SK-N-MC (cell line): ENCODE data around the gene PPP1R3G.
"Not testable (repeated sequence)": the region's sequence is repeated elsewhere in the genome, so short reads cannot be mapped to it uniquely, and the experiment has no call there.

ENCODE experiments used
- DNase-seq: peaks from one replicate; pipeline ENCODE4 v3.0.0-alpha.2; 2011; ENCODE audit warnings: low read depth, low spot score
- H3K27ac ChIP-seq: fragments of 200-600 bp; sonication (generic); 2 replicates; pipeline ENCODE4 v1.5.1; 2016; ENCODE audit warnings: mixed run types
- H3K36me3 ChIP-seq: fragments of 200-600 bp; sonication (generic); 2 replicates; pipeline ENCODE4 v1.6.1; 2017; ENCODE audit warnings: antibody characterized with exemption, low read length, mixed read lengths; ENCODE audit not compliant: insufficient read depth
- H3K4me3 ChIP-seq: fragments of 200-600 bp; sonication (generic); 2 replicates; pipeline ENCODE4 v1.5.1; 2016
- H3K9ac ChIP-seq: fragments of 200-600 bp; sonication (generic); 2 replicates; pipeline ENCODE4 v1.8.0; 2017; ENCODE audit warnings: mixed run types, mixed read lengths; ENCODE audit not compliant: insufficient read length
- H3K9me3 ChIP-seq: fragments of 200-600 bp; sonication (generic); 2 replicates; pipeline ENCODE4 v1.6.1; 2017; ENCODE audit warnings: low read depth, mild to moderate bottlenecking, antibody characterized with exemption, low read length, moderate library complexity, mixed read lengths
- EZH2 ChIP-seq: fragments of 200-600 bp; sonication (generic); IDR thresholded peaks from one replicate; pipeline ENCODE4 v1.6.1; 2017; ENCODE audit warnings: antibody characterized with exemption
- FOXP2 ChIP-seq: optimal IDR thresholded peaks from 2 replicates; pipeline ENCODE3; 2011; ENCODE audit warnings: mild to moderate bottlenecking, moderate library complexity; ENCODE audit not compliant: insufficient read depth; ENCODE audit errors: extremely low read length, control extremely low read depth
- POLR2AphosphoS5 ChIP-seq: IDR thresholded peaks from 2 replicates; pipeline ENCODE4 v1.6.1; 2012; ENCODE audit warnings: mild to moderate bottlenecking, low read depth, low read length, borderline replicate concordance

Gene PPP1R3G

GRCh38 chr6:5116243-5116991 lies 31.3 kb downstream of the PPP1R3G start:
- TF ChIP-seq EZH2 = no peak
- no peak for TF ChIP-seq POLR2AphosphoS5
- TF ChIP-seq FOXP2 = peak; percentile 15
- H3K27ac ChIP-seq = peak overlapping the region; percentile 68
- no peaks in the 10 kb centered on the region for H3K36me3 ChIP-seq
- peak overlapping the region; percentile 28; the same call in 1 of the 2 replicates for H3K4me3 ChIP-seq
- H3K9me3 ChIP-seq = no peaks in the 10 kb centered on the region
- DNase-seq = no peak
- H3K9ac ChIP-seq = no peak overlapping the region

DNA sequence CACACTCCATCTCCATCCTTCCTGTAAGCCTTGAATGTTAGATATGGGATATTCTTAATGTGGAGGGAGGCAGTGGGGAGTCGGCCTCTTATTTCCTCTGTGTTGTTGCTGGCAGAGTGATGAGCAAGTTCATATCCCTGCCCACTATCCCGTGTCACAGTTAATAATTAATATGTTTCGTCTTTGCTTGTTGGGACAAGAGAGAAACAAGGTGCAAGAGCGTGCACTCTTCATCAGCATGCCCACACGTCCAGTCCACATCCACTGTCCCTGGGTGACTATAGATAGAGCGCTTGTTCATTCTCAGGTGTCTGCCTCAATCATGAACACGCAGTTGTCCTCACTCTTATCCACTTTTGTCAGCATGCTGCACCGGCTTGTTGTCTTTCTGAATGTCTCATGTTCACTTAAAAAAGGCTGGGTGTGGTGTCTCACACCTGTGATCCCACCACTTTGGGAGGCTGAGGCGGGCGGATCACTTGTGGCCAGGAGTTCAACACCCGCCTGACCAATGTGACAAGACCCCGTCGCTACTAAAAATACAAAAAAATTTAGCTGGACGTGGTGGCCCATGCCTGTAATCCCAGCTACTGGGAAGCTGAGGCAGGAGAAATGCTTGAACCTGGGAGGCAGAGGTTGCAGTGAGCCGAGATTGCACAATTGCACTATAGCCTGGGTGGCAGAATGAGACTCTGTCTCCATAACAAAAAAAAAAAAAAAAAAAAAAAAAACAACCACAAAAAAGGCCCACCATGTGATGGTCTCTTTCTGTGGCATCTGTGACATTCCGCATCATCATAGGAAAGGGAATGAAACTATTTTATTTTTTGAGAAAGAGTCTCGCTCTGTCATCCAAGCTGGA lies 34.2 kb downstream of the PPP1R3G start:
- Histone ChIP-seq H3K9me3 (no peaks in the 10 kb centered on the region), H3K9ac (no peak overlapping the region), H3K27ac (no peak overlapping the region), H3K36me3 (no peaks in the 10 kb centered on the region), H3K4me3 (no peak overlapping the region)
- no peak for DNase-seq
- TF ChIP-seq EZH2 = no peak
- TF ChIP-seq POLR2AphosphoS5 = no peak
- TF ChIP-seq FOXP2 = no peak

DNA sequence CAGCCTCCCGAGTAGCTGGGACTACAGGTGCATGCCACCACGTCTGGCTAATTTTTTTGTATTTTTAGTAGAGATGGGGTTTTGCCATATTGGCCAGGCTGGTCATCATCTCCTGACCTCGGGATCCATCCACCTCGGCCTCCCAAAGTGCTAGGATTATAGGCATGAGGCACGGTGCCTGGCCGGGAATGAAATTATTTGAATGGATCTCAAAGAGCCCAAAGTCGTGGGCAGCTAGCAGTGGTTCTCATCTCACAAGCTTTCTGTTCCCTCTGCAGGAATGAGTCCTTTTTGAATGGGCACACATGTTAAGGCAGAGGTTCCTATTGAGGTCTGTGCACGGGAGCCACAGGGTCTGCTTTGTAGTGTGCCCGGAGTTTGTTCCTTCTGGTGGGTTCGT lies 34.9 kb downstream of the PPP1R3G start:
- TF ChIP-seq POLR2AphosphoS5 = no peak
- no peak for TF ChIP-seq EZH2
- no peak for TF ChIP-seq FOXP2
- Histone ChIP-seq H3K27ac (no peak overlapping the region), H3K4me3 (no peak overlapping the region), H3K9me3 (no peaks in the 10 kb centered on the region), H3K36me3 (no peaks in the 10 kb centered on the region), H3K9ac (no peak overlapping the region)
- no peak for DNase-seq

DNA sequence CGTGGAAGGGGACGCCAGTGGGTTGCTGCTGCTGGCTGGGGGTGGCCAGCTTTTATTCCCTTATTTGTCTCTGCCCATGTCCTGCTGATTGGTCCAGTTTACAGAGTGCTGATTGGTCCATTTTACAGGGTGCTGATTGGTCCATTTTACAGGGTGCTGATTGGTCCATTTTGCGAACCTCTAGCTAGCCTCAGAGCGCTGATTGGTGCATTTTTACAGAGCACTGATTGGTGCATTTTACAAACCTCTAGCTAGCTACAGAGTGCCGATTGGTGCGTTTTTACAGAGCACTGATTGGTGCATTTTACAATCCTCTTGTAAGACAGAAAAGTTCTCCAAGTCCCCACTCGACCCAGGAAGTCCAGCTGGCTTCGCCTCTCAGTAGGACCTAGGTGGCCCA lies 35.4 kb downstream of the PPP1R3G start:
- not testable (repeated sequence) for H3K9me3 ChIP-seq, H3K9ac ChIP-seq, DNase-seq, H3K36me3 ChIP-seq, H3K4me3 ChIP-seq, H3K27ac ChIP-seq

- Histone ChIP-seq H3K36me3 (no peaks in the 10 kb centered on the region), H3K4me3 (no peak overlapping the region), H3K27ac (no peak overlapping the region), H3K9me3 (no peaks in the 10 kb centered on the region), H3K9ac (no peak overlapping the region)
- no peak for DNase-seq
- no peak for TF ChIP-seq EZH2
- no peak for TF ChIP-seq POLR2AphosphoS5
- TF ChIP-seq FOXP2 = no peak
These were observed 36.3 kb downstream of the PPP1R3G start for GRCh38 chr6:5121479-5121878.

- Histone ChIP-seq H3K27ac (no peak overlapping the region), H3K9me3 (no peaks in the 10 kb centered on the region), H3K36me3 (no peaks in the 10 kb centered on the region), H3K9ac (no peak overlapping the region), H3K4me3 (no peak overlapping the region)
- DNase-seq = no peak
- TF ChIP-seq POLR2AphosphoS5 (no peak), EZH2 (no peak), FOXP2 (no peak)
These were observed 36.8 kb downstream of the PPP1R3G start for GRCh38 chr6:5121956-5122355.

GRCh38 chr6:5122504-5123112 lies 37.5 kb downstream of the PPP1R3G start:
- Histone ChIP-seq H3K36me3 (no peaks in the 10 kb centered on the region), H3K27ac (no peak overlapping the region), H3K9ac (no peak overlapping the region), H3K4me3 (no peak overlapping the region), H3K9me3 (no peaks in the 10 kb centered on the region)
- no peak for TF ChIP-seq POLR2AphosphoS5
- DNase-seq = no peak

GRCh38 chr6:5123296-5124143 lies 38.4 kb downstream of the PPP1R3G start:
- Histone ChIP-seq H3K27ac (no peak overlapping the region), H3K9me3 (no peaks in the 10 kb centered on the region), H3K4me3 (no peak overlapping the region), H3K9ac (no peak overlapping the region), H3K36me3 (no peaks in the 10 kb centered on the region)
- no peak for TF ChIP-seq EZH2
- TF ChIP-seq POLR2AphosphoS5 = no peak
- no peak for DNase-seq
